Activated B cell treated with CpG ODN at 0.5 μM for 24 hours (primary cell): ENCODE measurements around the gene KRT13. TPM values are rescaled to one million over a fixed set of nuclear protein-coding genes. Genes with fewer than 3 reads are reported as not detected.

Experiments used
- ATAC-seq: fragments of 200-7000 bp; cut with Tn5 transposase; one replicate; pipeline ENCODE4 v1.10.0; 2021; ENCODE audit warnings: low read depth, mild to moderate bottlenecking, moderate library complexity
- CTCF ChIA-PET: fragments of 350-600 bp; sonication (Branson Sonifier 250); formaldehyde crosslinking; loops from one replicate; lab custom pipeline; 2021; ENCODE audit warnings: antibody characterized with exemption; lab: Charles Lee
- POLR2A ChIA-PET: fragments of 350-600 bp; sonication (Branson Sonifier 250); formaldehyde crosslinking; loops from one replicate; lab custom pipeline; 2021; ENCODE audit warnings: antibody characterized with exemption; lab: Charles Lee
- DNase-seq: peaks from one replicate; pipeline ENCODE4 v3.0.0; 2022
- H3K27ac Mint-ChIP-seq: one replicate; pipeline ENCODE4 v1.8.0; 2020; ENCODE audit warnings: mixed read lengths
- H3K27me3 Mint-ChIP-seq: one replicate; pipeline ENCODE4 v1.8.0; 2021; ENCODE audit warnings: mixed read lengths
- H3K36me3 Mint-ChIP-seq: one replicate; pipeline ENCODE4 v1.8.0; 2021; ENCODE audit warnings: low read depth, mixed read lengths
- H3K4me1 Mint-ChIP-seq: one replicate; pipeline ENCODE4 v1.8.0; 2021; ENCODE audit warnings: mixed read lengths
- H3K4me3 Mint-ChIP-seq: one replicate; pipeline ENCODE4 v1.8.0; 2020; ENCODE audit warnings: mild to moderate bottlenecking, mixed read lengths
- H3K9me3 Mint-ChIP-seq: one replicate; pipeline ENCODE4 v1.8.0; 2020; ENCODE audit warnings: mixed read lengths
- intact Hi-C: fragments of 100-400 bp; cut with micrococcal nuclease; formaldehyde crosslinking; loops from one replicate; pipeline ENCODE4 v1.15.1; 2024
- total RNA-seq: library from RNA; stranded (reverse); gene quantifications from 2 replicates; pipeline ENCODE4 v1.2.3, GENCODE V29; 2022
- TF ChIP-seq, protein P1 (sequence below): fragments of 200-600 bp; IDR thresholded peaks from one replicate; pipeline ENCODE4 v1.8.0; 2022; ENCODE audit warnings: antibody characterized with exemption, mild to moderate bottlenecking

KRT13 gene
- total RNA-seq, 1 donor from 2014 or later: not detected

DNA sequence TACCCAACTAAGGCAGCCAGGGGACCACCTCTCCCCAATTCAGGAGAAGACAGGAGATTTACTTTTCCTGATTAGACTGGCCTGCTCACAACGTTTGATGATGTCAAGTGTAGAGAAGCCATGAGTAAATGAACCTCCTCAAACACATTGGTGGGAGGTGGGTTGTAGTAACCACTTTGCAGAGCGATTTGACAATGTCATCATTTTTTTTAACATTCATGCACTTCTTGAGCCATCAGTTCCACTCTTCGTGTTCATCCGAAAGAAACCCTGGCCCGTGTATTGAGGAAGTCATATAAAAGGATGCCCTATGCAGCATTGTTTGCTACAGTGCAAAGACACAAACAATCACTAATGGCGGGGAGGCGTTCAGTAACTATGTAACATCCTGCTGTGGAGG is 28.2 kb upstream of the KRT13 start:
- Mint-ChIP-seq H3K27me3 (peaks cover 68% of the 10 kb centered on the region), H3K4me1 (no peaks in the 10 kb centered on the region), H3K9me3 (no peaks in the 10 kb centered on the region), H3K36me3 (no peaks in the 10 kb centered on the region), H3K27ac (no peak overlapping the region), H3K4me3 (no peak overlapping the region)
- ChIA-PET POLR2A (interaction anchor here (1.0 kb wide), 1 partner anchor 16 kb away, joined by 3 read pairs; no protein-coding TSS in a partner anchor), CTCF (no interaction called here)
- DNase-seq (no peak), ATAC-seq (no peak)
- TF ChIP-seq, protein P1, sequence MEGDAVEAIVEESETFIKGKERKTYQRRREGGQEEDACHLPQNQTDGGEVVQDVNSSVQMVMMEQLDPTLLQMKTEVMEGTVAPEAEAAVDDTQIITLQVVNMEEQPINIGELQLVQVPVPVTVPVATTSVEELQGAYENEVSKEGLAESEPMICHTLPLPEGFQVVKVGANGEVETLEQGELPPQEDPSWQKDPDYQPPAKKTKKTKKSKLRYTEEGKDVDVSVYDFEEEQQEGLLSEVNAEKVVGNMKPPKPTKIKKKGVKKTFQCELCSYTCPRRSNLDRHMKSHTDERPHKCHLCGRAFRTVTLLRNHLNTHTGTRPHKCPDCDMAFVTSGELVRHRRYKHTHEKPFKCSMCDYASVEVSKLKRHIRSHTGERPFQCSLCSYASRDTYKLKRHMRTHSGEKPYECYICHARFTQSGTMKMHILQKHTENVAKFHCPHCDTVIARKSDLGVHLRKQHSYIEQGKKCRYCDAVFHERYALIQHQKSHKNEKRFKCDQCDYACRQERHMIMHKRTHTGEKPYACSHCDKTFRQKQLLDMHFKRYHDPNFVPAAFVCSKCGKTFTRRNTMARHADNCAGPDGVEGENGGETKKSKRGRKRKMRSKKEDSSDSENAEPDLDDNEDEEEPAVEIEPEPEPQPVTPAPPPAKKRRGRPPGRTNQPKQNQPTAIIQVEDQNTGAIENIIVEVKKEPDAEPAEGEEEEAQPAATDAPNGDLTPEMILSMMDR: no peak
- intact Hi-C loops: no loop called here

DNA sequence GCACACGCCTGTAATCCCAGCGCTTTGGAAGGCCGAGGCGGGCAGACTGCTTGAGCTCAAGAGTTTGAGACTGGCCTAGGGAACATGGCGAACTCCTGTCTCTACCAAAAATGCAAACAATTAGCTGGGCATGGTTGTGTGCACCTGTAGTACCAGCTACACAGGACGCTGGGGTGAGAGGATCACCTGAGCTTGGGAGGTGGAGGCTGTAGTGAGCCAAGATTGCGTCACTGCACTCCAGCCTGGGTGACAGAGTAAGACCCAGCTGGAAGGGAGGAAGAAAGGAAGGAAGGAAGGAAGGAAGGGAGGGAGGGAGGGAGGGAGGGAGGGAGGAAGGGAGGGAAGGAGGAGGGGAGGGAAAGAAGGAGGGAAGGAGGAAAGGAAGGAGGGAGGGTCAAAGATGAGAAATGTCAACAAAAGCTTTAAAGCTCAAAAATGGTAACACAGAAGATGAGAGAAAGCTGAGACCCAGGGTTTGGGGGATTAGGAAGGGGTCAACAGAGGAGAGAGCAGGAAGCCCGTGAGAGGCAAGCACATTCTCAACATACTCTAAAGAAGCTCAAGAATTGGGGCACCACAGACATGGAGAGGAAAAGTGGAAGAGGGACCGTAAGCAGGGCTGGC is 27.6 kb upstream of the KRT13 start:
- intact Hi-C loops: no loop called here
- ATAC-seq (no peak), DNase-seq (no peak)
- Mint-ChIP-seq H3K27ac (no peak overlapping the region), H3K4me1 (peaks cover 2% of the 10 kb centered on the region), H3K9me3 (no peaks in the 10 kb centered on the region), H3K36me3 (no peaks in the 10 kb centered on the region), H3K4me3 (no peak overlapping the region), H3K27me3 (peaks cover 69% of the 10 kb centered on the region)
- ChIA-PET POLR2A (interaction anchor here (1.0 kb wide), 1 partner anchor 16 kb away, joined by 3 read pairs; no protein-coding TSS in a partner anchor), CTCF (interaction anchor here (2.1 kb wide), 1 partner anchor 16 kb away, joined by 9 read pairs; no protein-coding TSS in a partner anchor)
- TF ChIP-seq, protein P1: no peak

DNA sequence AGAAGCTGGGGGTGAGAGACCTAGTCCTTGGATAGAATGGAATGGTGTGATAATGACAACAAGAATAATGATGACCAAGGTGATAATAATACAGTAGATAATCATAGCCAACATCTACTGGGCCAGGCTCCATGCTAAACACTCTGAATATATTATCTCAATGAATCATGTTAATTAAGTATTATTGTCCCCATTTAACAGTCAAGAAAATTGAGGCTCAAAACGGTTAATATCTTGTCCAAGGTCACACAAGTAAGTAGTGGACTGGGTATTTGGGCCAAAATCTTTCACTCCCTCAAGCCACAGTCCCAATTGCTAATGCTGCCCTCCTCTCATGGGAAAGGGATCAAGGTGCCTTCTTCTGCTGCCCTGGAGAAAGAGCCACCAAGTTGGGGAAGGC is 26.6 kb upstream of the KRT13 start:
- H3K9me3 Mint-ChIP-seq: no peaks in the 10 kb centered on the region
- CTCF ChIA-PET: interaction anchor here (2.1 kb wide), 1 partner anchor 17 kb away, joined by 9 read pairs; no protein-coding TSS in a partner anchor
- H3K27ac Mint-ChIP-seq: no peak overlapping the region
- POLR2A ChIA-PET: no interaction called here
- DNase-seq (no peak), ATAC-seq (no peak)
- TF ChIP-seq, protein P1: no peak
- no peak overlapping the region for H3K4me3 Mint-ChIP-seq
- intact Hi-C loops: no loop called here
- H3K27me3 Mint-ChIP-seq: peaks cover 68% of the 10 kb centered on the region
- no peaks in the 10 kb centered on the region for H3K36me3 Mint-ChIP-seq
- H3K4me1 Mint-ChIP-seq: peaks cover 7% of the 10 kb centered on the region

DNA sequence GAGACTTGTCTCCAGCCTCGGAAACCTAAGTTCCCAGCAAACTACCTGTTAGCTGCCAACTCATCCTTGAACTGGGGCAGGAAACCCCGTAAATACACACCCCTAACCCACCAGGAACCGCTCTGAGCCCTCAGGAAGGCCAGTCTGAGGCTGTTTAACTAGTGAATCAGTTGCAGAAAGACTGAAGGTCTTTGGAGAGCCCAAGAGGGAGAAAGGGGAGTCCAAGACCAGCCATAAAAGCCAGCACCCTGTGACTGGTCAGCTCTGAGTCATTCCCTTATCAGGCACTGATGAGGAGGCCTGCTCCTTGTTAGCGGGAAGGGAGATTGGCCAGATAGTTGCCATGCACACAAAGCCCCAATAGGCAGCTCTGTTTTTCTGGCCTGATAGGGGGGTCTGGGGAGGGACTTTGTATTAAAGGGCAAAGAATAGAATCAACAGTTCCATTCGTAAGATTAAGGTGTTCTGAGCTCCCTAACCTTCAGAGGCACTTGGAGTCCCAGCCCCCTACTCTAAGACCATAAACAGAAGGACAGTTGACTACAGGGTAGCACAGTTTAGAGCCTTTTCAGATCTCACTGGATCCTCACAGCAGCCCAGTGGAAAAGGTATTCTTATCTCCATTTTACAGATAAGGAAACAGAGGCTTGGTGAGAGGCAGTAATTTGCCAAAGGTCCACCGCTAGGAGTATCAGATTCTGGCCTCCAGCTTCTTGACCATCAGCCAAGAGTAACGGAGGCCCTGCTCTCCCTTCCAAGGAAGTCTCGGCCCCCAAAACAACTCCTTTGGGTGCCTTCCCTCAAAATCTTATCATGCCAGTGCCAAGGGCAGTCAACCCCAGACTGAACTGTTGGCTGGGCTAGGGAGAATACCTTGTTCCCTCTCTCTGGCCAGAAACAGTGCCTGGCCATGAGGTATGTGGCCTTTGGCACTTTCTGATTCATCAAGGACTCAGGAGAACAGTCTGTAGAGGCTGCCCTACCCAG is 24.9 kb upstream of the KRT13 start:
- TF ChIP-seq, protein P1: no peak
- intact Hi-C loops: no loop called here
- H3K4me3 Mint-ChIP-seq: no peak overlapping the region
- ATAC-seq (no peak), DNase-seq (no peak)
- POLR2A ChIA-PET: no interaction called here
- no peaks in the 10 kb centered on the region for H3K9me3 Mint-ChIP-seq
- no peaks in the 10 kb centered on the region for H3K36me3 Mint-ChIP-seq
- H3K4me1 Mint-ChIP-seq: peaks cover 7% of the 10 kb centered on the region
- H3K27ac Mint-ChIP-seq: no peak overlapping the region
- CTCF ChIA-PET: no interaction called here
- H3K27me3 Mint-ChIP-seq: peaks cover 68% of the 10 kb centered on the region

DNA sequence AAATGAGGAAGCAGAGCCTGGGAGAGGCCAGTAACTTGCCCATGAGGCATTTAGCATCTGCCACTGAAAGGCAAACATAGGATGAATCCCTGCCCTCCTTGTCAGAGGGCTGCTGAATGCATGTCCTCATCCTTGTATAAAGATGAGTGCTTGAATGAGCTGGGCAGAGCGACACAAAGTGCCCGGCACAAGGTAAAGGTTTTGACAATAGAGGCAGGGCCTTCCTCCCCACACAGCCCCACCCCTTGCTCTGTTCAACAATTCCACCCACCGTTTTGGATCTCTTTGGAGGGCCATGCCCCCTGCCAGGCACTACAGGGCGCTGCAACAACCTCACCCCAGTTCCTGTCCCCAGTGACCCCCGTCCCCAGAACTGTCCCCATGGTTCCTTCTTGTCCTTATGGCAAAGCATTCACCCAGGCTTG is 24.1 kb upstream of the KRT13 start:
- no peak for ATAC-seq
- DNase-seq: no peak
- Mint-ChIP-seq H3K4me3 (no peak overlapping the region), H3K27ac (no peak overlapping the region), H3K27me3 (peaks cover 63% of the 10 kb centered on the region), H3K9me3 (no peaks in the 10 kb centered on the region), H3K4me1 (peaks cover 7% of the 10 kb centered on the region), H3K36me3 (no peaks in the 10 kb centered on the region)
- ChIA-PET CTCF (no interaction called here), POLR2A (no interaction called here)
- TF ChIP-seq, protein P1: no peak
- intact Hi-C loops: no loop called here
